ENCODE data around the gene LOC128125822.

DNA sequence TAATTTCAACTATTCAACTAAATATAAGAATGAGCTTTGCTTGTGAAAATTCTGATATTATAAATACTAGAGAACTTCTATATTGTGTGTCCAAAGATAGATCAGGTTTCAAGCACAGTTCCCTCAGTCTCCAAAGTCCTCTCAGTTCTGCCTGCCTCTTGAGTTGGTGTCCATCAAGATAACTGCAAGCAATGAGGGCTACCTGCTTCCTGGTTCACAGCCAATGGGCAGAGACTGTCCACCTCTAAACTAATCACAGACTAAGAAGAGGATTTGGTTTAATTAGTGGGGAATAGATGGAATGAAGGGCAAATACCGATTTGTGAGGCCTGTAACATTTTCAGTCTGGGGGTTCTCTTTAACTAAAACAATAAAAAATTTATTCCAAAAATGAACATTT, 41.3 kb upstream of the LOC128125822 start:
- TF ChIP-seq, protein P1, sequence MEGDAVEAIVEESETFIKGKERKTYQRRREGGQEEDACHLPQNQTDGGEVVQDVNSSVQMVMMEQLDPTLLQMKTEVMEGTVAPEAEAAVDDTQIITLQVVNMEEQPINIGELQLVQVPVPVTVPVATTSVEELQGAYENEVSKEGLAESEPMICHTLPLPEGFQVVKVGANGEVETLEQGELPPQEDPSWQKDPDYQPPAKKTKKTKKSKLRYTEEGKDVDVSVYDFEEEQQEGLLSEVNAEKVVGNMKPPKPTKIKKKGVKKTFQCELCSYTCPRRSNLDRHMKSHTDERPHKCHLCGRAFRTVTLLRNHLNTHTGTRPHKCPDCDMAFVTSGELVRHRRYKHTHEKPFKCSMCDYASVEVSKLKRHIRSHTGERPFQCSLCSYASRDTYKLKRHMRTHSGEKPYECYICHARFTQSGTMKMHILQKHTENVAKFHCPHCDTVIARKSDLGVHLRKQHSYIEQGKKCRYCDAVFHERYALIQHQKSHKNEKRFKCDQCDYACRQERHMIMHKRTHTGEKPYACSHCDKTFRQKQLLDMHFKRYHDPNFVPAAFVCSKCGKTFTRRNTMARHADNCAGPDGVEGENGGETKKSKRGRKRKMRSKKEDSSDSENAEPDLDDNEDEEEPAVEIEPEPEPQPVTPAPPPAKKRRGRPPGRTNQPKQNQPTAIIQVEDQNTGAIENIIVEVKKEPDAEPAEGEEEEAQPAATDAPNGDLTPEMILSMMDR (IDR thresholded peaks at IDR 0.05), result no peak
- no peak for TF ChIP-seq POLR2A (IDR thresholded peaks at IDR 0.05)

All from Peyer's patch (tissue), 4 donors.